OCI-LY7 (cell line): ENCODE results near the gene ZNF578. TPM values are rescaled to one million over a fixed set of nuclear protein-coding genes. Genes with fewer than 3 reads are reported as not detected.
"Not testable (repeated sequence)": the region's sequence is repeated elsewhere in the genome, so short reads cannot be mapped to it uniquely, and the experiment has no call there.

ENCODE experiments used
- BruUV-seq: library from RNA; stranded (reverse); fragments of 400-500 nt; replicated peaks from 2 replicates; lab custom pipeline; 2021; lab: Mats Ljungman, UMichigan
- CTCF ChIA-PET: fragments of 300-600 bp; sonication (Branson Sonifier 250); formaldehyde crosslinking; loops from one replicate; lab custom pipeline; 2022; ENCODE audit warnings: antibody characterized with exemption; ENCODE audit not compliant: unreplicated experiment; lab: Charles Lee
- POLR2A ChIA-PET: fragments of 300-600 bp; sonication (Branson Sonifier 250); formaldehyde crosslinking; loops from one replicate; lab custom pipeline; 2022; ENCODE audit warnings: antibody characterized with exemption; lab: Charles Lee
- DNase-seq: peaks from one replicate; pipeline ENCODE4 v3.0.0-alpha.2; 2015; ENCODE audit warnings: low spot score
- H2AFZ ChIP-seq: fragments of 200-600 bp; sonication (generic), shearing (Covaris generic); 2 replicates; pipeline ENCODE4 v1.6.1; 2014; ENCODE audit warnings: mild to moderate bottlenecking, antibody characterized with exemption, low read length, moderate library complexity
- H3K27ac ChIP-seq: fragments of 200-600 bp; sonication (generic); 2 replicates; pipeline ENCODE4 v1.5.1; 2014; ENCODE audit warnings: mixed run types, low read depth, mild to moderate bottlenecking, moderate library complexity, low read length, inconsistent platforms; ENCODE audit not compliant: poor library complexity, severe bottlenecking
- H3K36me3 ChIP-seq: fragments of 200-600 bp; sonication (generic); 2 replicates; pipeline ENCODE4 v1.6.1; 2014; ENCODE audit warnings: mild to moderate bottlenecking, antibody characterized with exemption, low read length, moderate library complexity, mixed read lengths; ENCODE audit not compliant: insufficient read depth
- H3K4me1 ChIP-seq: fragments of 200-600 bp; sonication (generic); 2 replicates; pipeline ENCODE4 v1.5.1; 2014; ENCODE audit warnings: mild to moderate bottlenecking, low read length; ENCODE audit not compliant: insufficient read depth, poor library complexity, severe bottlenecking
- H3K4me2 ChIP-seq: fragments of 200-600 bp; sonication (generic); 2 replicates; pipeline ENCODE4 v1.6.1; 2014; ENCODE audit warnings: mild to moderate bottlenecking, low read length
- H3K4me3 ChIP-seq: fragments of 200-600 bp; sonication (generic); 2 replicates; pipeline ENCODE4 v1.5.1; 2014; ENCODE audit warnings: mild to moderate bottlenecking, low read depth, low read length; ENCODE audit not compliant: poor library complexity, severe bottlenecking
- H3K79me2 ChIP-seq: fragments of 200-600 bp; sonication (generic); 2 replicates; pipeline ENCODE4 v1.6.1; 2016; ENCODE audit warnings: low read depth, mild to moderate bottlenecking, low read length, moderate library complexity, mixed read lengths; ENCODE audit not compliant: insufficient read depth
- H3K9me2 ChIP-seq: fragments of 200-600 bp; sonication (generic); 2 replicates; pipeline ENCODE4 v1.6.1; 2016; ENCODE audit warnings: mild to moderate bottlenecking, low read length, mixed read lengths; ENCODE audit not compliant: insufficient read depth
- H3K9me3 ChIP-seq: fragments of 200-600 bp; sonication (generic); 2 replicates; pipeline ENCODE4 v1.6.1; 2014; ENCODE audit warnings: mild to moderate bottlenecking, mixed run types, low read length, mixed read lengths
- H4K20me1 ChIP-seq: fragments of 200-600 bp; sonication (generic); 2 replicates; pipeline ENCODE4 v1.6.1; 2014; ENCODE audit warnings: mild to moderate bottlenecking, antibody characterized with exemption, low read length, moderate library complexity, mixed read lengths; ENCODE audit not compliant: insufficient read depth
- CTCF ChIP-seq: fragments of 200-600 bp; sonication (generic); conservative IDR thresholded peaks from 2 replicates; pipeline ENCODE4 v1.5.1; 2014; ENCODE audit warnings: mild to moderate bottlenecking, antibody characterized with exemption, low read length, moderate library complexity, mixed read lengths
- EZH2phosphoT487 ChIP-seq: fragments of 200-600 bp; sonication (generic); IDR thresholded peaks from 2 replicates; pipeline ENCODE4 v1.6.1; 2018; ENCODE audit warnings: low read depth, borderline replicate concordance, mild to moderate bottlenecking, mixed run types, antibody characterized with exemption, low read length, moderate library complexity, mixed read lengths
- intact Hi-C: fragments of 100-400 bp; cut with micrococcal nuclease; formaldehyde crosslinking; loops from one replicate; pipeline ENCODE4 v1.10.0; 2022; ENCODE audit not compliant: unreplicated experiment
- total RNA-seq, 2 experiments: library from RNA; depleted of rRNA in 1 of 2; stranded (reverse); fragments of >200 nt in 1 of 2; shearing (Covaris generic) in 1 of 2; gene quantifications; 2 replicates each; pipeline ENCODE4 v1.2.3, GENCODE V29; 2014 to 2022

The ZNF578 gene
- total RNA-seq, 2 experiments from 2014 or later = not detected

GRCh38 chr19:52533901-52534300 is 80.5 kb downstream of the ZNF578 start:
- ChIA-PET POLR2A (interaction anchor here (0.7 kb wide), 1 partner anchor 1506 kb away, joined by 4 read pairs; no protein-coding TSS in a partner anchor), CTCF (no interaction called here)
- Histone ChIP-seq H3K4me3 (no peak overlapping the region), H3K9me3 (no peaks in the 10 kb centered on the region), H3K36me3 (peaks cover 42% of the 10 kb centered on the region), H3K4me1 (peaks cover 19% of the 10 kb centered on the region), H2AFZ (no peak overlapping the region), H3K4me2 (no peak overlapping the region), H3K79me2 (peaks cover 57% of the 10 kb centered on the region), H3K9me2 (no peaks in the 10 kb centered on the region), H3K27ac (no peak overlapping the region), H4K20me1 (no peaks in the 10 kb centered on the region)
- TF ChIP-seq CTCF (no peak), EZH2phosphoT487 (no peak)
- BruUV-seq = no TSS peak
- no peak for DNase-seq
- intact Hi-C loops = no loop called here

DNA sequence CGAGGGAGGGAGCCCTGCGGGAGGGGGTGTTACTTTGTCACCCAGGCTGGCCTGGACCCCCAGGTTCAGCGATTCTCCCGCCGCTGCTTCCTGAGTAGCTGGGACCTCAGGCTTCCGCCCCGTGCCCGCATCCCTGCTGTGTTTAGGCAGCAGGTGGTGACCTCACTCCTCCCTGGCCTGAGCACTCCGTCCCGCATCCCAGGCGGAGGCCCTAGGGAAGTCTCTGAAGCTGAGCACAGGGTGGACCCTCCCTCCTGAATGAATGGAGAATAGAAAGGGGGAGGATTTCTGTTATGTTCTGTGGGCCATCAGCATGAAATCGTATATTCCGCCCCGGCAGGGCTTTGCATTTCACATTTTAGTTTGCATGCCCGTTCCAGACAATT is 82.0 kb downstream of the ZNF578 start:
- BruUV-seq = TSS peak; percentile 85
- POLR2A ChIA-PET, DNase-seq, H3K9me3 ChIP-seq, H2AFZ ChIP-seq, H3K9me2 ChIP-seq, H4K20me1 ChIP-seq, CTCF ChIA-PET: not testable (repeated sequence)
- H3K36me3 ChIP-seq = peaks cover 50% of the 10 kb centered on the region
- peaks cover 15% of the 10 kb centered on the region for H3K4me1 ChIP-seq
- H3K27ac ChIP-seq = peak overlapping the region; percentile 76
- intact Hi-C loops = loop anchor here (5.0 kb wide), 1 partner anchor 37 kb away; the partner anchor contains the start of gene ZNF701
- peak overlapping the region; percentile 79 for H3K4me3 ChIP-seq
- peaks cover 59% of the 10 kb centered on the region for H3K79me2 ChIP-seq
- H3K4me2 ChIP-seq = peak overlapping the region; percentile 90

DNA sequence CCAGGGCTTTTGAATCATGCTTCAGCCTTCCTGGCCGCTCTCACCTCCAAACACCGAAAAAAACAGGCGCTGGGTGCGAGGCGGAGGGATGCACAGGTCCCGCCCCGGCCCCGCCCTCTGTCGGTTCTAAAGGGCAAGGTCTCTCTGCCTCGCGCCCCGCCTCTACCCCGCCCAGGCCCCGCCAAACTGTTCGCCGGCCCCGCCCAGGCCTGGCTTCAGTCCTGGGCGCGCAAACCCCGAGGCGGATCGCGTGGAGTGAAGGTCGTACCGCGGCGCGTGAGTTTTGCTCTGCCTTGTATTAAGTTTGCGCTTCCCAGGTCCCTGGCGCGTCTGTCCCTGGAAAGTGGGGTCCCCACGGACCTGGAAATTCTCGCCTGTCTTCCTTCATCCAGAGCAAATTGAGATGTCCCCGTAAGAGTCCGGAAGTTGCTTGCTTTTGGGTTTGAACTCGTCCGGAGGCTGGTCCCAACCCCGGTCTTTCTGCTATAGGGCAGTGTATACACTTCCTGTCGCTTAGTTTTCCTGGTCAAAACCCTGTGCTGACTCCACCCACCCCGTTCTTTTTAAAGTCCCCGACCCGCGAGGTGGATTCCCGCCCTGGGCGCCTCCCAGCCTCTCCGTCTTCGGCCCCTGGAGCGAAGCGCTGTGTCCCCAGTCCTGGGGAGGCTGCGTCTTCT is 82.6 kb downstream of the ZNF578 start:
- Histone ChIP-seq H3K4me1 (peaks cover 15% of the 10 kb centered on the region), H3K9me3 (0 out of 2 replicates have a peak, but pooled peaks cover 5% of the 10 kb centered on the region), H2AFZ (peak overlapping the region; percentile 63; the same call in 1 of the 2 replicates), H3K9me2 (no peaks in the 10 kb centered on the region), H4K20me1 (no peaks in the 10 kb centered on the region), H3K36me3 (peaks cover 53% of the 10 kb centered on the region), H3K27ac (peak overlapping the region; percentile 76), H3K79me2 (peaks cover 60% of the 10 kb centered on the region), H3K4me2 (peak overlapping the region; percentile 91), H3K4me3 (peak overlapping the region; percentile 79)
- no TSS peak for BruUV-seq
- peak; percentile 92 for DNase-seq
- intact Hi-C loops = loop anchor here (5.0 kb wide), 1 partner anchor 36 kb away; the partner anchor contains the start of gene ZNF701
- ChIA-PET POLR2A (no interaction called here), CTCF (no interaction called here)
- no peak for TF ChIP-seq CTCF
- no peak for TF ChIP-seq EZH2phosphoT487
